GM23338 (cell line): ENCODE measurements around the gene NAPB. TPM values are rescaled to one million over a fixed set of nuclear protein-coding genes. Genes with fewer than 3 reads are reported as not detected.

Source experiments
- ATAC-seq: fragments of 200-7000 bp; cut with Tn5 transposase; 3 replicates; pipeline ENCODE4 v1.9.1; 2020
- DNase-seq: peaks from one replicate; pipeline ENCODE4 v3.0.0-alpha.2; 2015; ENCODE audit warnings: low spot score
- H2AFZ ChIP-seq: fragments of 200-600 bp; sonication (generic); 2 replicates; pipeline ENCODE4 v1.8.0; 2016; ENCODE audit warnings: antibody characterized with exemption, mild to moderate bottlenecking, moderate library complexity
- H3F3A ChIP-seq: fragments of 200-600 bp; sonication (generic); replicated peaks from 2 replicates; pipeline ENCODE4 v1.8.0; 2017; ENCODE audit warnings: antibody characterized with exemption, mixed run types, low read depth
- H3K27ac ChIP-seq: fragments of 200-600 bp; sonication (generic); 2 replicates; pipeline ENCODE4 v1.6.1; 2016; ENCODE audit warnings: low read depth
- H3K27me3 ChIP-seq: fragments of 200-600 bp; sonication (generic); 2 replicates; pipeline ENCODE4 v1.8.0; 2016; ENCODE audit warnings: mild to moderate bottlenecking, mixed run types, moderate library complexity; ENCODE audit not compliant: insufficient read depth
- H3K36me3 ChIP-seq: fragments of 200-600 bp; sonication (generic); 2 replicates; pipeline ENCODE4 v1.8.0; 2016; ENCODE audit warnings: mild to moderate bottlenecking; ENCODE audit not compliant: insufficient read depth
- H3K4me1 ChIP-seq: fragments of 200-600 bp; sonication (generic); 2 replicates; pipeline ENCODE4 v1.8.0; 2016; ENCODE audit warnings: mild to moderate bottlenecking, moderate library complexity; ENCODE audit not compliant: insufficient read depth
- H3K4me2 ChIP-seq: fragments of 200-600 bp; sonication (generic); 2 replicates; pipeline ENCODE4 v1.7.1; 2017; ENCODE audit warnings: mixed run types
- H3K4me3 ChIP-seq: fragments of 200-600 bp; sonication (generic); 2 replicates; pipeline ENCODE4 v1.6.1; 2016; ENCODE audit warnings: mixed run types
- H3K79me2 ChIP-seq: fragments of 200-600 bp; sonication (generic); replicated peaks from 2 replicates; pipeline ENCODE4 v1.8.0; 2017; ENCODE audit warnings: mild to moderate bottlenecking; ENCODE audit not compliant: insufficient read depth
- H3K9me2 ChIP-seq: fragments of 200-600 bp; sonication (generic); 2 replicates; pipeline ENCODE4 v1.8.0; 2017; ENCODE audit not compliant: insufficient read depth
- H4K20me1 ChIP-seq: fragments of 200-600 bp; sonication (generic); replicated peaks from 2 replicates; pipeline ENCODE4 v1.8.0; 2017; ENCODE audit warnings: mild to moderate bottlenecking; ENCODE audit not compliant: insufficient read depth
- H3K27ac Mint-ChIP-seq: 2 replicates; pipeline ENCODE4 v1.8.0; 2020; ENCODE audit warnings: inconsistent platforms, mild to moderate bottlenecking, moderate library complexity, mixed read lengths
- H3K27me3 Mint-ChIP-seq: 3 replicates; pipeline ENCODE4 v1.8.0; 2022; ENCODE audit warnings: low read depth, mild to moderate bottlenecking, moderate library complexity, mixed read lengths, inconsistent platforms; ENCODE audit not compliant: insufficient read depth, poor library complexity
- H3K36me3 Mint-ChIP-seq: 3 replicates; pipeline ENCODE4 v1.8.0; 2021; ENCODE audit warnings: low read depth, mild to moderate bottlenecking, inconsistent platforms, moderate library complexity, mixed read lengths
- H3K4me1 Mint-ChIP-seq: 3 replicates; pipeline ENCODE4 v1.8.0; 2020; ENCODE audit warnings: mild to moderate bottlenecking, inconsistent platforms, mixed read lengths
- H3K4me3 Mint-ChIP-seq: 3 replicates; pipeline ENCODE4 v1.8.0; 2021; ENCODE audit warnings: moderate library complexity, mild to moderate bottlenecking, inconsistent platforms, mixed read lengths
- H3K9me3 Mint-ChIP-seq: 3 replicates; pipeline ENCODE4 v1.8.0; 2020; ENCODE audit warnings: moderate library complexity, mild to moderate bottlenecking, inconsistent platforms, mixed read lengths
- ETS1 ChIP-seq: IDR thresholded peaks from 2 replicates; pipeline ENCODE4 v1.6.1; 2016; ENCODE audit warnings: antibody characterized with exemption
- EZH2 ChIP-seq: fragments of 200-600 bp; sonication (generic); IDR thresholded peaks from one replicate; pipeline ENCODE4 v1.8.0; 2017; ENCODE audit warnings: antibody characterized with exemption, mild to moderate bottlenecking, low read depth; ENCODE audit not compliant: unreplicated experiment
- EZH2phosphoT487 ChIP-seq: fragments of 200-600 bp; sonication (generic); IDR thresholded peaks from one replicate; pipeline ENCODE4 v1.8.1; 2018; ENCODE audit warnings: antibody characterized with exemption; ENCODE audit not compliant: unreplicated experiment
- JUNB ChIP-seq: IDR thresholded peaks from one replicate; pipeline ENCODE4 v1.6.1; 2016; ENCODE audit warnings: antibody characterized with exemption; ENCODE audit not compliant: unreplicated experiment
- NANOG ChIP-seq: IDR thresholded peaks from 2 replicates; pipeline ENCODE4 v1.6.1; 2016; ENCODE audit warnings: antibody characterized with exemption, borderline replicate concordance
- POLR2AphosphoS5 ChIP-seq: IDR thresholded peaks from 2 replicates; pipeline ENCODE4 v1.6.1; 2016; ENCODE audit warnings: antibody characterized with exemption, low read depth
- REST ChIP-seq: IDR thresholded peaks from one replicate; pipeline ENCODE4 v1.6.1; 2018; ENCODE audit warnings: antibody characterized with exemption; ENCODE audit not compliant: unreplicated experiment
- ZNF462 ChIP-seq: fragments of 250-450 bp; sonication (Bioruptor Pico); IDR thresholded peaks from 2 replicates; pipeline ENCODE4 v1.5.0; 2020; ENCODE audit warnings: mild to moderate bottlenecking, moderate library complexity
- polyA plus RNA-seq: library from polyadenylated mRNA; unstranded; fragments of >200 nt; fragmentation: Nextera tagmentation; extraction: Ambion mirVana; gene quantifications from 2 replicates; pipeline ENCODE4 v1.2.1, GENCODE V29; 2016
- total RNA-seq: library from RNA; depleted of rRNA; stranded (reverse); fragments of >200 nt; shearing (Covaris generic); gene quantifications from 2 replicates; pipeline ENCODE4 v1.2.3, GENCODE V29; 2014

NAPB gene
- total and polyA plus RNA-seq, 2 experiments from 2014 or later, result 7.3 to 18.1 TPM

GRCh38 chr20:23417861-23418260 is 3.4 kb downstream of the NAPB start:
- Mint-ChIP-seq H3K4me1 (peaks cover 21% of the 10 kb centered on the region), H3K27me3 (no peaks in the 10 kb centered on the region), H3K9me3 (no peaks in the 10 kb centered on the region), H3K36me3 (no peaks in the 10 kb centered on the region; the same call in 2 of the 3 replicates), H3K27ac (no peak overlapping the region), H3K4me3 (no peak overlapping the region)
- ATAC-seq (no peak), DNase-seq (no peak)
- Histone ChIP-seq H3K27ac (no peak overlapping the region), H3K9me2 (peaks cover 7% of the 10 kb centered on the region), H4K20me1 (peaks cover 37% of the 10 kb centered on the region), H3F3A (no peaks in the 10 kb centered on the region), H3K4me3 (no peak overlapping the region), H3K36me3 (no peaks in the 10 kb centered on the region), H3K4me2 (no peak overlapping the region), H2AFZ (no peak overlapping the region), H3K27me3 (no peaks in the 10 kb centered on the region), H3K79me2 (peaks cover 81% of the 10 kb centered on the region), H3K4me1 (peaks cover 9% of the 10 kb centered on the region)
- TF ChIP-seq POLR2AphosphoS5, result no peak
- TF ChIP-seq NANOG, result no peak
- TF ChIP-seq JUNB, result no peak

- Histone ChIP-seq H3K79me2 (peaks cover 99% of the 10 kb centered on the region), H3K36me3 (no peaks in the 10 kb centered on the region), H3K9me2 (no peaks in the 10 kb centered on the region), H3K27ac (no peak overlapping the region), H3K27me3 (no peaks in the 10 kb centered on the region), H3K4me2 (no peak overlapping the region), H3F3A (no peaks in the 10 kb centered on the region), H3K4me1 (peaks cover 9% of the 10 kb centered on the region), H3K4me3 (no peak overlapping the region), H2AFZ (no peak overlapping the region), H4K20me1 (peaks cover 45% of the 10 kb centered on the region)
- H3K4me1 Mint-ChIP-seq, result peaks cover 19% of the 10 kb centered on the region
- ATAC-seq (no peak), DNase-seq (no peak)
- no peaks in the 10 kb centered on the region; the same call in 2 of the 3 replicates for H3K36me3 Mint-ChIP-seq
- H3K9me3 Mint-ChIP-seq, result no peaks in the 10 kb centered on the region
- H3K4me3 Mint-ChIP-seq, result no peak overlapping the region
- H3K27ac Mint-ChIP-seq, result no peak overlapping the region
- H3K27me3 Mint-ChIP-seq, result no peaks in the 10 kb centered on the region
- TF ChIP-seq ETS1 (no peak), NANOG (no peak), EZH2 (no peak), EZH2phosphoT487 (no peak), ZNF462 (CRISPR knock-in tag) (no peak), REST (no peak)
These were observed 5.2 kb downstream of the NAPB start for GRCh38 chr20:23415959-23416583.
